HepG2 (cell line): ENCODE data around the gene HES7. TPM values are rescaled to one million over a fixed set of nuclear protein-coding genes. Genes with fewer than 3 reads are reported as not detected.

Experiments used
- ATAC-seq: fragments of 200-7000 bp; cut with Tn5 transposase; 3 replicates; pipeline ENCODE4 v1.9.1; 2020; ENCODE audit warnings: mild to moderate bottlenecking, moderate library complexity
- BruUV-seq: library from RNA; stranded (reverse); fragments of 400-500 nt; replicated peaks from 2 replicates; lab custom pipeline; 2021; lab: Mats Ljungman, UMichigan
- CTCF ChIA-PET: fragments of 300-600 bp; formaldehyde crosslinking; extraction: SDS; loops from one replicate; lab custom pipeline; 2021; ENCODE audit warnings: low total read pairs, inconsistent platforms, low intra/inter-chr PET ratio; lab: Yijun Ruan, JAX
- POLR2A ChIA-PET: fragments of 350-600 bp; sonication (Branson Sonifier 250); formaldehyde crosslinking; loops from one replicate; lab custom pipeline; 2020; ENCODE audit warnings: antibody characterized with exemption, inconsistent platforms; lab: Yijun Ruan, JAX
- DNase-seq: peaks from one replicate; pipeline ENCODE4 v3.0.0-alpha.2; 2015; ENCODE audit warnings: low spot score
- FAIRE-seq: peaks from 3 replicates; lab custom pipeline; 2011; peaks lifted over from hg19 to GRCh38; lab: Jason Lieb, UNC
- H2AFZ ChIP-seq: one replicate; pipeline ENCODE4 v1.6.1; 2011; ENCODE audit warnings: low read length, inconsistent platforms
- H3K27ac ChIP-seq: fragments of 300-600 bp; 3 replicates; pipeline ENCODE4 v1.8.0; 2011; ENCODE audit warnings: mixed run types, mild to moderate bottlenecking, mixed read lengths, low read length, inconsistent platforms; ENCODE audit not compliant: insufficient read depth; ENCODE audit errors: extremely low read length
- H3K27me3 ChIP-seq, 2 experiments: fragments of 200-600 bp in 1 of 2; 2 replicates in 1 of 2; 3 replicates in 1 of 2; pipeline versions ENCODE4 v1.6.0 to v1.8.0; 2011; ENCODE audit warnings: low read length in 2 of 2, mild to moderate bottlenecking in 2 of 2, moderate library complexity in 2 of 2, inconsistent platforms in 1 of 2; ENCODE audit not compliant: insufficient read depth in 2 of 2, control insufficient read depth in 1 of 2
- H3K36me3 ChIP-seq, 2 experiments: fragments of 200-600 bp in 1 of 2; replicated peaks in 1 of 2; 2 replicates in 1 of 2; 3 replicates in 1 of 2; pipeline versions ENCODE4 v1.5.1 to v1.8.0; 2011; ENCODE audit warnings: low read length in 2 of 2, inconsistent platforms in 1 of 2; ENCODE audit not compliant: insufficient read depth in 2 of 2, control insufficient read depth in 1 of 2
- H3K4me1 ChIP-seq: 2 replicates; pipeline ENCODE4 v1.5.1; 2012; ENCODE audit warnings: low read length, inconsistent platforms; ENCODE audit not compliant: insufficient read depth
- H3K4me2 ChIP-seq: 2 replicates; pipeline ENCODE4 v1.6.0; 2011; ENCODE audit warnings: low read depth, low read length, inconsistent platforms
- H3K4me3 ChIP-seq, 3 experiments: fragments of 200-600 bp in 1 of 3; sonication (generic), shearing (Covaris generic) in 1 of 3; replicated peaks in 1 of 3; 2 replicates each; pipeline ENCODE4 v1.5.1; 2011 to 2016; ENCODE audit warnings: low read length in 3 of 3, inconsistent platforms in 2 of 3, low read depth in 2 of 3, mild to moderate bottlenecking in 2 of 3, control low read depth in 1 of 3, mixed read lengths in 1 of 3; ENCODE audit not compliant: insufficient read depth in 1 of 3
- H3K79me2 ChIP-seq: one replicate; pipeline ENCODE4 v1.6.1; 2011; ENCODE audit warnings: low read length, inconsistent platforms; ENCODE audit not compliant: insufficient read depth
- H3K9ac ChIP-seq: 2 replicates; pipeline ENCODE4 v1.6.0; 2011; ENCODE audit warnings: mild to moderate bottlenecking, low read depth, low read length, inconsistent platforms; ENCODE audit not compliant: insufficient read depth
- H3K9me3 ChIP-seq: 2 replicates; pipeline ENCODE4 v1.5.1; 2012; ENCODE audit warnings: mild to moderate bottlenecking, low read length
- H4K20me1 ChIP-seq: 2 replicates; pipeline ENCODE4 v1.6.0; 2011; ENCODE audit warnings: inconsistent platforms, mild to moderate bottlenecking, low read length, moderate library complexity; ENCODE audit not compliant: insufficient read depth
- ARNT2 ChIP-seq: sonication (generic); formaldehyde crosslinking; IDR thresholded peaks from 2 replicates; pipeline ENCODE4 v1.8.0; 2022; ENCODE audit warnings: mild to moderate bottlenecking, low read depth, missing genetic modification reagents, moderate library complexity
- GATAD1 ChIP-seq: IDR thresholded peaks from 2 replicates; pipeline ENCODE4 v1.6.1; 2016; ENCODE audit warnings: missing genetic modification reagents, missing compliant biosample characterization
- HHEX ChIP-seq: IDR thresholded peaks from 2 replicates; pipeline ENCODE4 v1.6.1; 2016; ENCODE audit warnings: control low read depth
- MAFF ChIP-seq: IDR thresholded peaks from 2 replicates; pipeline ENCODE4 v1.6.1; 2011; ENCODE audit warnings: low read depth, low read length, improper control_type of control experiment
- NRL ChIP-seq: sonication (generic); formaldehyde crosslinking; IDR thresholded peaks from 2 replicates; pipeline ENCODE4 v1.5.0; 2020; ENCODE audit warnings: missing genetic modification reagents, mild to moderate bottlenecking, moderate library complexity, borderline replicate concordance
- PHF5A ChIP-seq: IDR thresholded peaks from one replicate; pipeline ENCODE4 v1.6.1; 2018; ENCODE audit warnings: low read depth, missing genetic modification reagents; ENCODE audit not compliant: unreplicated experiment
- PLSCR1 ChIP-seq: sonication (generic); formaldehyde crosslinking; IDR thresholded peaks from 2 replicates; pipeline ENCODE4 v1.5.0; 2020; ENCODE audit warnings: missing genetic modification reagents, mild to moderate bottlenecking, borderline replicate concordance
- RBM39 ChIP-seq: fragments of 200-400 bp; formaldehyde crosslinking; IDR thresholded peaks from one replicate; pipeline ENCODE4 v1.6.1; 2018; ENCODE audit warnings: antibody characterized with exemption, mild to moderate bottlenecking, low read depth, low read length; ENCODE audit not compliant: poor library complexity, severe bottlenecking
- SP5 ChIP-seq: IDR thresholded peaks from 2 replicates; pipeline ENCODE4 v1.6.1; 2016; ENCODE audit warnings: low read depth, borderline replicate concordance
- TP53 ChIP-seq: sonication (generic); formaldehyde crosslinking; conservative IDR thresholded peaks from 2 replicates; pipeline ENCODE4 v1.4.0; 2020; ENCODE audit warnings: missing genetic modification reagents
- ZFX ChIP-seq: sonication (generic); formaldehyde crosslinking; IDR thresholded peaks from 2 replicates; pipeline ENCODE4 v1.4.0; 2020; ENCODE audit warnings: mild to moderate bottlenecking, low read depth, missing genetic modification reagents, moderate library complexity
- ZMAT5 ChIP-seq: sonication (generic); formaldehyde crosslinking; IDR thresholded peaks from 2 replicates; pipeline ENCODE4 v1.5.0; 2020; ENCODE audit warnings: mild to moderate bottlenecking, low read depth, missing genetic modification reagents, borderline replicate concordance
- ZMYM3 ChIP-seq: sonication (generic); formaldehyde crosslinking; IDR thresholded peaks from 2 replicates; pipeline ENCODE4 v1.5.1; 2020; ENCODE audit warnings: mild to moderate bottlenecking, missing genetic modification reagents
- ZNF143 ChIP-seq: sonication (generic); formaldehyde crosslinking; IDR thresholded peaks from 2 replicates; pipeline ENCODE4 v1.4.0; 2020; ENCODE audit warnings: missing genetic modification reagents
- ZNF160 ChIP-seq: sonication (generic); formaldehyde crosslinking; IDR thresholded peaks from 2 replicates; pipeline ENCODE4 v1.8.0; 2022; ENCODE audit warnings: mild to moderate bottlenecking, inconsistent platforms, missing genetic modification reagents
- ZNF256 ChIP-seq: sonication (generic); formaldehyde crosslinking; conservative IDR thresholded peaks from 2 replicates; pipeline ENCODE4 v1.4.0; 2020; ENCODE audit warnings: missing genetic modification reagents
- ZNF724P ChIP-seq: sonication (generic); formaldehyde crosslinking; IDR thresholded peaks from 2 replicates; pipeline ENCODE4 v1.8.0; 2022; ENCODE audit warnings: missing genetic modification reagents, borderline replicate concordance
- ZNF75D ChIP-seq: sonication (generic); formaldehyde crosslinking; IDR thresholded peaks from 2 replicates; pipeline ENCODE4 v1.8.1; 2023; ENCODE audit warnings: missing genetic modification reagents, mild to moderate bottlenecking, borderline replicate concordance
- ZNF83 ChIP-seq: sonication (generic); formaldehyde crosslinking; IDR thresholded peaks from 2 replicates; pipeline ENCODE4 v1.4.0; 2020; ENCODE audit warnings: missing genetic modification reagents, mild to moderate bottlenecking, borderline replicate concordance
- ZNF891 ChIP-seq: sonication (generic); formaldehyde crosslinking; IDR thresholded peaks from 2 replicates; pipeline ENCODE4 v1.5.0; 2020; ENCODE audit warnings: mild to moderate bottlenecking, missing genetic modification reagents
- ZSCAN29 ChIP-seq: sonication (generic); formaldehyde crosslinking; conservative IDR thresholded peaks from 2 replicates; pipeline ENCODE4 v1.4.0; 2020; ENCODE audit warnings: mild to moderate bottlenecking, missing genetic modification reagents
- WGBS: methylation state at CpG from one replicate; pipeline ENCODE4 v1.1.6; 2017; ENCODE audit warnings: low lambda C conversion rate; 5-methylcytosine and 5-hydroxymethylcytosine counted together
- in situ Hi-C: cut with HindIII; loops from 2 replicates; pipeline ENCODE4 v1.10.0; 2017; ENCODE audit warnings: low pct_unique_long_range_greater_than_20kb; ENCODE audit not compliant: extremely low pct_ligation_motif_present
- intact Hi-C: fragments of 100-400 bp; cut with micrococcal nuclease; formaldehyde crosslinking; loops from one replicate; pipeline ENCODE4 v1.10.0; 2022; ENCODE audit not compliant: unreplicated experiment
- polyA plus RNA-seq, 8 experiments: library from polyadenylated mRNA; depleted of rRNA in 3 of 8; stranded (reverse) in 7 of 8; unstranded in 1 of 8; fragments of >200 nt; fragmentation: Illumina TruSeq in 4 of 8; extraction: Trizol in 4 of 8; gene quantifications; 2 replicates each; pipeline versions ENCODE4 v1.2.1 to v1.2.3, GENCODE V29; 2011 to 2016; ENCODE audit warnings: low read depth in 4 of 8, missing spikeins in 1 of 8, mixed read lengths in 1 of 8; ENCODE audit not compliant: insufficient read depth in 1 of 8
- total RNA-seq, 5 experiments: library from RNA; depleted of rRNA; stranded (reverse); fragments of >200 nt; fragmentation: Illumina TruSeq; extraction: Trizol; gene quantifications; 2 replicates each; pipeline ENCODE4 v1.2.3, GENCODE V29; 2016; ENCODE audit warnings: low read depth in 1 of 5
- TF ChIP-seq, protein P1 (sequence below): sonication (generic); formaldehyde crosslinking; IDR thresholded peaks from 2 replicates; pipeline ENCODE4 v1.5.1; 2020; ENCODE audit warnings: missing genetic modification reagents, mild to moderate bottlenecking, borderline replicate concordance
- TF ChIP-seq, protein P2 (sequence below): sonication (generic); formaldehyde crosslinking; IDR thresholded peaks from 2 replicates; pipeline ENCODE4 v1.8.1; 2023; ENCODE audit warnings: mild to moderate bottlenecking, missing genetic modification reagents, borderline replicate concordance

HES7 gene
- total and polyA plus RNA-seq, 2 of the 13 experiments (the other 11 are each of a cell fraction or from before 2014, with no cell fraction given) = not detected

- ATAC-seq = peak; percentile 52
- H2AFZ ChIP-seq = no peak overlapping the region
- CTCF ChIA-PET = interaction anchor here (1.1 to 1.4 kb wide), 2 partner anchors 37 to 64 kb away, joined by 3 to 4 read pairs; no protein-coding TSS in a partner anchor
- H3K27ac ChIP-seq = no peak overlapping the region
- H4K20me1 ChIP-seq = peaks cover 13% of the 10 kb centered on the region; the same call in 1 of the 2 replicates
- intact Hi-C loops (no loop called here), in situ Hi-C loops (loop anchor here (5.0 to 10.0 kb wide), 3 partner anchors 35 to 180 kb away; no protein-coding TSS in a partner anchor)
- WGBS = 3% methylated on average over 24 of the region's 76 CpGs
- H3K27me3 ChIP-seq = peaks cover 5 to 44% of the 10 kb centered on the region in 2 experiments
- H3K36me3 ChIP-seq = no peaks in the 10 kb centered on the region
- no TSS peak for BruUV-seq
- no peaks in the 10 kb centered on the region for H3K79me2 ChIP-seq
- POLR2A ChIA-PET = interaction anchor here (0.7 to 5.1 kb wide), 4 partner anchors 32 to 102 kb away, joined by 3 to 35 read pairs (median 4); partner anchors contain the start of gene AURKB
- H3K4me2 ChIP-seq = peak overlapping the region; percentile 100
- peak overlapping the region; percentile 48 to 95 (median 68) for H3K4me3 ChIP-seq
- H3K4me1 ChIP-seq = peaks cover 65% of the 10 kb centered on the region
- no peaks in the 10 kb centered on the region for H3K9me3 ChIP-seq
- DNase-seq = no peak
- FAIRE-seq = no peak
- H3K9ac ChIP-seq = 0 out of 2 replicates have a peak overlapping the region, but pooled peaks have one; percentile 9
- TF ChIP-seq ZMYM3 (CRISPR knock-in tag) (no peak), ZFX (CRISPR knock-in tag) (peak; percentile 74), GATAD1 (CRISPR knock-in tag) (no peak), ZNF256 (no peak), ARNT2 (CRISPR knock-in tag) (peak; percentile 29; the same call in 1 of the 2 replicates), ZMAT5 (no peak), ZNF143 (CRISPR knock-in tag) (no peak), PLSCR1 (no peak), MAFF (no peak), NRL (no peak), SP5 (CRISPR knock-in tag) (0 out of 2 replicates have a peak, but pooled peaks have one; percentile 14), ZNF83 (peak; percentile 70; the same call in 1 of the 2 replicates), RBM39 (no peak), TP53 (no peak), ZSCAN29 (no peak), PHF5A (no peak), ZNF75D (CRISPR knock-in tag) (no peak), ZNF724P (CRISPR knock-in tag) (no peak), HHEX (CRISPR knock-in tag) (no peak), ZNF160 (no peak), ZNF891 (CRISPR knock-in tag) (no peak)
- TF ChIP-seq, protein P1, sequence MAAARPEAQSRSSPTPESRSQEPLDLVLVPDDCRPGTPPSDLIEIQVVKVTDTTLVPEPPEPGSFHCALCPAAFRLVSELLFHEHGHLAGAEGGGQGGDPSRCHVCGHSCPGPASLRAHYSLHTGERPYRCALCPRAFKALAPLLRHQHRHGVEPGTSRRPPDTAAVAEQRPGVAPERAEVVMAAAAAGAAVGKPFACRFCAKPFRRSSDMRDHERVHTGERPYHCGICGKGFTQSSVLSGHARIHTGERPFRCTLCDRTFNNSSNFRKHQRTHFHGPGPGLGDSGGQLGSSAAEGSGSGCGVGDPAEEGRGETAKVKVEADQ = peak; percentile 29; the same call in 1 of the 2 replicates
- TF ChIP-seq, protein P2, sequence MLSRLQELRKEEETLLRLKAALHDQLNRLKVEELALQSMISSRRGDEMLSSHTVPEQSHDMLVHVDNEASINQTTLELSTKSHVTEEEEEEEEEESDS (CRISPR knock-in tag) = no peak
These were observed 2.1 kb downstream of the HES7 start for GRCh38 chr17:8121681-8122421.
